Measurements from ENCODE around the gene GID8. TPM values are rescaled to one million over a fixed set of nuclear protein-coding genes. Genes with fewer than 3 reads are reported as not detected.

GID8 gene
- total RNA-seq = 21.5 and 23.7 TPM in 2 replicates

GRCh38 chr20:62938105-62938888 is at the start of gene GID8:
Gene GID8, plus strand, starts transcription at chr20:62938147. Its CDS starts 3,356 bp downstream, at chr20:62941503.

GRCh38 chr20:62926229-62927127 is 11.5 kb upstream of the GID8 start, which contains the start of gene DIDO1:
Gene DIDO1, minus strand, starts transcription at chr20:62926505.

DNA sequence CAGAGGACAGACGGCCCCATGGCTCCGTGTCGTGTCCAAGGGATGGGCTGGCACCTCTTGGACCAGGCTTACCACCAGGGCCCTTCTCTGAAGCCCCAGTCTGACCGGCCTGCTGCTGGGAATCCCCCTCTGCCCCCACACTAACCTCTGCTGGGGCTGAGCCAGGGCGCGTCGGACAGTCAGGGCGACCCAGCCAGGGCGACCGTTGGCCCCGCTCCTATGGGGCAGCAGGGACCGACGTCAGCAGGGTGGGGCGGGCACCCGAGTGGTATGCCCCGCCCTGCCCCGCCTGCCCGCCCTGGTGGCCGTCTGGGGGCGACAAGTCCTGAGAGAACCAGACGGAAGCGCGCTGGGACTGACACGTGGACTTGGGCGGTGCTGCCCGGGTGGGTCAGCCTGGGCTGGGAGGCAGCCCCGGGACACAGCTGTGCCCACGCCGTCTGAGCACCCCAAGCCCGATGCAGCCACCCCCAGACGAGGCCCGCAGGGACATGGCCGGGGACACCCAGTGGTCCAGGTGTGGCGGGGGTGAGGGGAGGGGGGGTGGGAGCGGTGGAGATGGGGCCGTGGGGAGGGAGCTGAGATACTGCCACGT is 14.5 kb downstream of the GID8 start, which contains the start of gene SLC17A9:
TSS of gene SLC17A9 (plus strand) at position 337 of the 595 bp plus-strand sequence. CDS start at position 459, 122 bp downstream.

Other genes starting within 250 kb of the GID8 start
- not detected in 2 replicates for gene NTSR1, start 229.3 kb upstream of the GID8 start, total RNA-seq
- gene MRGBP, start 141.7 kb upstream of the GID8 start, total RNA-seq = 15.3 and 17.0 TPM in 2 replicates
- 40.8 and 46.8 TPM in 2 replicates for gene OGFR, start 133.3 kb upstream of the GID8 start, total RNA-seq
- 19.7 and 22.5 TPM in 2 replicates for gene COL9A3, start 121.1 kb upstream of the GID8 start, total RNA-seq
- gene TCFL5, start 76.3 kb upstream of the GID8 start, total RNA-seq = 8.6 and 13.2 TPM in 2 replicates
- 17.0 and 19.3 TPM in 2 replicates for gene DIDO1, start 11.6 kb upstream of the GID8 start, total RNA-seq
- gene SLC17A9, start 14.6 kb downstream of the GID8 start, total RNA-seq = 6.3 and 19.3 TPM in 2 replicates
- gene BHLHE23, start 68.8 kb downstream of the GID8 start, total RNA-seq = not detected in 2 replicates

Data from cardiac atrium fibroblast (primary cell).